GM20431 (cell line): ENCODE measurements around the gene GREM1.

Source experiments
- in situ Hi-C: fragments of 300-500 bp; cut with MseI, MboI; formaldehyde crosslinking; loops from one replicate; pipeline ENCODE4 v1.15.0; 2020; ENCODE audit warnings: low sequenced_read_pairs; ENCODE audit not compliant: unreplicated experiment

GREM1 gene

DNA sequence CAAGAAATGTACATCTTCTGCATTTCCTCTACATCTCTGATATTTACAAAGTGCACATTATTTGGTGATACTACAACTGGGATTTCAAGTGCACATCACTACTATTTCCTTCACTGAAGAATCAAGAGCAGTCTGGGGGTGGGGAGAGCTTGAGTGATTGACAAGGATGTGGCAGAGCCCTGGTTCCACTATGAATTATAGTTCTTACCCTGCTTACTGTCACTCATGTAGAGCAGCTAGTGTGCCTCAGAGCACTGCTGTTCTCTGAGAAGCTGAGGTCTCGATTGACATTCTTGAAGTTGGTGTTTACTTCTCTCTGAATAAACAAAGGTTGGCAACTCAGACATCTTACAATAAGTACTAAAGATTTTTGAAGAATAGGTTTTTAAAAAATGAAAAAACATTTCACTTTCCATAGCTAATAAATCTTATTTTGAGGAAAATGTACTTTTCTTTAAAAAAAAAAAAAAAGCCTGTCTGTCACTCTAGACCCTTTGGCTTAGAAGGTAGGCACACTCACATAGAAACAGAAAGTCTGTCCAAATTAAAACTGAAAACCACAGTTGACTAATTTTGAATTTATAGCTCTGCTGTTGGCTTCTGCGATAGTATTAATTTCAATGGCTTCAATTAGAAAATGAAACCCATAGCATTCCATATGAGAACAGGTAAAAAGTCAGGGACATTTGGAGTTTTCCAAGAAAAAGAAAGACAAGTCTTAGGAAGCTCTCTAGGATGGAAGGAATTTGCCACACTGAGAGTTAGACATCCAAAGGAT, 5.6 kb downstream of the GREM1 start:
- in situ Hi-C loops: no loop called here

DNA sequence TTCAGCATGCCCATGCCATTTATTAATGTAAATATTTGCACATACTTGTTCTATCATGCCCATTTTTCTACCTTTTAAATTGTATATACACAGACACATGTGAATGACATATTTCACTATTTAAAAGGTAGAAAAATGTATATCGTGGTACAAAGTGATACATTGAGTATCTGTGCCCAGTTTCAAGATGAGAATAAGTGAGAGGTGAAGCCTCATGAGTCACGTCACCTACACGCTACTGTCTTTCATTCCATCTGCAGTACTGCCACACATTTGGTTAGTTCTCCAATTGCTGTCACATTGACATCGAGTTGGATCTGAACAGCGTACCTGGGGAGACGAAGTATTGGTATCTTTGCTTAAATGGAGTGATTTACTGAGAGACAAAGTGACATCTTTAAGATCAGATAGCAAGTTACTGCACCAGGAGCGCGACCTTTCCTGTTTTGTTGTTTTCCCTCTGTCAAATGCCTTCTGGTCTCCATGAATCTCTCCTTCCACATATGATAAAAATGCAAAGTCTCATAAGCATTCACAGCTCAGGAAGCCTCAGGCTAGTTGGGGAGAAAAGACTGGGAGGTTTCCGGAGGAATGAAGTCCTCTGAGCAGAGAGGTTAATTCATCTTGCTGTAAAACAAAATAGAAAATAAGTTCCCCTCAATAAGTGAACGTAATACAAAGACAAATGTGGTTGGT, 12.0 kb downstream of the GREM1 start:
- in situ Hi-C loops: no loop called here

DNA sequence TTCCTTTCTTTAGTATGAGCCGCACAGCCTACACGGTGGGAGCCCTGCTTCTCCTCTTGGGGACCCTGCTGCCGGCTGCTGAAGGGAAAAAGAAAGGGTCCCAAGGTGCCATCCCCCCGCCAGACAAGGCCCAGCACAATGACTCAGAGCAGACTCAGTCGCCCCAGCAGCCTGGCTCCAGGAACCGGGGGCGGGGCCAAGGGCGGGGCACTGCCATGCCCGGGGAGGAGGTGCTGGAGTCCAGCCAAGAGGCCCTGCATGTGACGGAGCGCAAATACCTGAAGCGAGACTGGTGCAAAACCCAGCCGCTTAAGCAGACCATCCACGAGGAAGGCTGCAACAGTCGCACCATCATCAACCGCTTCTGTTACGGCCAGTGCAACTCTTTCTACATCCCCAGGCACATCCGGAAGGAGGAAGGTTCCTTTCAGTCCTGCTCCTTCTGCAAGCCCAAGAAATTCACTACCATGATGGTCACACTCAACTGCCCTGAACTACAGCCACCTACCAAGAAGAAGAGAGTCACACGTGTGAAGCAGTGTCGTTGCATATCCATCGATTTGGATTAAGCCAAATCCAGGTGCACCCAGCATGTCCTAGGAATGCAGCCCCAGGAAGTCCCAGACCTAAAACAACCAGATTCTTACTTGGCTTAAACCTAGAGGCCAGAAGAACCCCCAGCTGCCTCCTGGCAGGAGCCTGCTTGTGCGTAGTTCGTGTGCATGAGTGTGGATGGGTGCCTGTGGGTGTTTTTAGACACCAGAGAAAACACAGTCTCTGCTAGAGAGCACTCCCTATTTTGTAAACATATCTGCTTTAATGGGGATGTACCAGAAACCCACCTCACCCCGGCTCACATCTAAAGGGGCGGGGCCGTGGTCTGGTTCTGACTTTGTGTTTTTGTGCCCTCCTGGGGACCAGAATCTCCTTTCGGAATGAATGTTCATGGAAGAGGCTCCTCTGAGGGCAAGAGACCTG, 13.2 kb downstream of the GREM1 start:
- in situ Hi-C loops: no loop called here

DNA sequence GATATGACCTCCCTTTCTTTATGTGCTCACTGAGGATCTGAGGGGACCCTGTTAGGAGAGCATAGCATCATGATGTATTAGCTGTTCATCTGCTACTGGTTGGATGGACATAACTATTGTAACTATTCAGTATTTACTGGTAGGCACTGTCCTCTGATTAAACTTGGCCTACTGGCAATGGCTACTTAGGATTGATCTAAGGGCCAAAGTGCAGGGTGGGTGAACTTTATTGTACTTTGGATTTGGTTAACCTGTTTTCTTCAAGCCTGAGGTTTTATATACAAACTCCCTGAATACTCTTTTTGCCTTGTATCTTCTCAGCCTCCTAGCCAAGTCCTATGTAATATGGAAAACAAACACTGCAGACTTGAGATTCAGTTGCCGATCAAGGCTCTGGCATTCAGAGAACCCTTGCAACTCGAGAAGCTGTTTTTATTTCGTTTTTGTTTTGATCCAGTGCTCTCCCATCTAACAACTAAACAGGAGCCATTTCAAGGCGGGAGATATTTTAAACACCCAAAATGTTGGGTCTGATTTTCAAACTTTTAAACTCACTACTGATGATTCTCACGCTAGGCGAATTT, 14.9 kb downstream of the GREM1 start:
- in situ Hi-C loops: no loop called here

DNA sequence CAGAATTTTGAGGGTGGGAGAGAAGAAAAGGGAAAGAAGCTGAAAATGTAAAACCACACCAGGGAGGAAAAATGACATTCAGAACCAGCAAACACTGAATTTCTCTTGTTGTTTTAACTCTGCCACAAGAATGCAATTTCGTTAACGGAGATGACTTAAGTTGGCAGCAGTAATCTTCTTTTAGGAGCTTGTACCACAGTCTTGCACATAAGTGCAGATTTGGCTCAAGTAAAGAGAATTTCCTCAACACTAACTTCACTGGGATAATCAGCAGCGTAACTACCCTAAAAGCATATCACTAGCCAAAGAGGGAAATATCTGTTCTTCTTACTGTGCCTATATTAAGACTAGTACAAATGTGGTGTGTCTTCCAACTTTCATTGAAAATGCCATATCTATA, 15.5 kb downstream of the GREM1 start:
- in situ Hi-C loops: no loop called here

DNA sequence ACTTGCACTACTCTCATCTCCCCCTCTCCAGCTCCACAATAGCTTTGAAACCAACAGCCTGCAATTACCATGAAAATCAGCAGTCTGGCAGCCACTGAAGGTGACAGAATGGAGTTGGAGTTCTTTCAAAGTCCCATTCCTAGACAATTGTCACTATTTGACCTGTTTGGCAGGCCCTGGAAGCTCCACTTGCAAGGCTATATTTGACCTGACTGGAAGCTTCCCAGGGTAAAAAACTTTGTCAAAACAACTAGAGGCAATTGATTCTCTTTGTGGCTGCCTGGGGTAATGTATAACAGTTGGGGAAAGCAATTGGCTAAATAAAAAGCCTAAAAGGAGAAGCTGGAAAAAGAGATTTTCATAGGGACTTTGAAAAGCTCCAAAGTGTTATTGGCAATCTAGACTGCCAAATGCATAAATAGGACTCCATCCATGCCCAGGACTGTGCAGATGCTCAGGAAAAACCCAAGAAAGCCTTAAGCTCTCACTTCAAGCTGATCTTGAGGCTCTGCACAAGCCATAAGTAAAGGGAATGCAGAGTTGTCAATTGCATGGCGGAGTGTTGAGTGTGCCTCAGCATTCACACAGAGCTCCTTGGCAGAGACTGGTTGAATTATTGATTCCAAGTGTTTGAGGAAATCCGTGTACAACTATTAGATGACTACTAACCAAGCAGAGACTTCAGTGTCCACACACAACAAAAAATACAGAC, 18.3 kb downstream of the GREM1 start:
- in situ Hi-C loops: no loop called here

DNA sequence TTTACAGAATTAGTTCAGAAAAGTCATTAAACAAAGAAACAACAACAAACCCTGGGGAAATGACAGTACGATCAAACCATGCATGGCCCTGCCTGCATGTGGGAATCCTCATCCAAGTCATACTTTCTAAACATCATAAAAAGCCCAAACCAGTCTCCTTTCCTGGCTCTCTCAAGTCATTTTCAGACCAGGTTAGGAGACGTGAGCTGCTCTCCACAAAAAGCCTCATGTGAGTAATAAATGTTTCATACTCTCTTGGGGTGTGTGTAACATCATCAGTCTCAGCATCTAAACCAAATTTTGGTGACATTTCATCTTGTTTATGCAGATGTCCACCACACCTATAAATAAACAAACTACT, 18.9 kb downstream of the GREM1 start:
- in situ Hi-C loops: no loop called here

DNA sequence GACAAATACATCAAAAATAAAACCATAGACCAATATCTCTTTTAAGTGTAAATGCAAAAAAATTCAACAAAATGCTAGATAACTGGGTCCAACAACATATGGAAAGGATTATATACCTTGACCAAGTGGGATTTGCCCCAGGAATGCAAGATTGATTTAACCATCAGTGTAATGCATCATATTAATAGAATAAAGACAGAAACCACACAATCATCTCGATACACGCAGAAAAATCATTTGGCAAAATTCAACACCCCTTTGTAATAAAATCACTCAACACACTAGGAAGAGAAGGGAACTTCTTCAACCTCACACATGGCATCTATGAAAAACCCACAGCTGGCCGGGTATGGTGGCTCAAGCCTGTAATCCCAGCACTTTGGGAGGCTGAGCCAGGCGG, 19.5 kb downstream of the GREM1 start:
- in situ Hi-C loops: no loop called here

DNA sequence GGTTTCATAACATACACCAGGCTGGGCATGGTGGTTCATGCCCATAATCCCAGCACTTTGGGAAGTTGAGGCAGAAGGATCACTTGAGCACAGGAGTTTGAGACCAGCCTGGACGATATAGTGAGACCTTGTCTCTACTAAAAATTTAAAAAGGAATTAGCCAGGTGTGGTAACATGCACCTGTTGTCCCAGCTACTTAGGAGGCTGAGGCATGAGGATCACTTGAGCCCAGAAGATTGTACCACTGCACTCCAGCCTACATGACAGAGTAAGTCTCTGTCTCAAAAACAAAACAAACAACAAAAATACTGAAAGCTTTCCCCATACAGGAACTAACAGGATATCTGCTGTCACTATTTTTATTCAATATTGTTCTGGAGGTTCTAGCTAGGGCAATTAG, 20.9 kb downstream of the GREM1 start:
- in situ Hi-C loops: no loop called here

DNA sequence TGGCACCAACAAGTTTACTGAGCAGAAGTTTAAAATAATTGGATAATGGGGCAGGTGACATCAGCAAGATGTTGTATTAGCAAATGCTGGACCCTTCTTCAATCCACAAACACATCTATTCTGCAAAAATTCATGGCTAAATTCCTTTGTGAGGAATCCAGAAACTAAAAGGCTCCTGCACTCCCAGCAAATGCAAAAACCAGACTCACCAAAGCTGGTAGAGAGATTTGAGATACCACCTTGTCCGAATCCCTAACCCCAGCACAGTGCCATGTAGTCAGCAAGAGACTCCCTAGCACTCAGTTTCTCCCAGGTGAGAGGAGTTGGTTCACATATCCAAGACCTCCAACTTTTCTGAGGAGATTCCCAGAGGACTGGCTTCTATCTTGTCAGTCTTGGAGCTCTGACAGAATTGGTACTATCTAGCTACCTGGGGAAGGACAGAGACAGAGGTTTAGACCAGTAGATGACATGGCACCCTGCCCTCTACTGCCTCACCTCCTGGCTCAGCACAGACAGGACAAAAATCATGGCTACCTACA, 21.8 kb downstream of the GREM1 start:
- in situ Hi-C loops: no loop called here

DNA sequence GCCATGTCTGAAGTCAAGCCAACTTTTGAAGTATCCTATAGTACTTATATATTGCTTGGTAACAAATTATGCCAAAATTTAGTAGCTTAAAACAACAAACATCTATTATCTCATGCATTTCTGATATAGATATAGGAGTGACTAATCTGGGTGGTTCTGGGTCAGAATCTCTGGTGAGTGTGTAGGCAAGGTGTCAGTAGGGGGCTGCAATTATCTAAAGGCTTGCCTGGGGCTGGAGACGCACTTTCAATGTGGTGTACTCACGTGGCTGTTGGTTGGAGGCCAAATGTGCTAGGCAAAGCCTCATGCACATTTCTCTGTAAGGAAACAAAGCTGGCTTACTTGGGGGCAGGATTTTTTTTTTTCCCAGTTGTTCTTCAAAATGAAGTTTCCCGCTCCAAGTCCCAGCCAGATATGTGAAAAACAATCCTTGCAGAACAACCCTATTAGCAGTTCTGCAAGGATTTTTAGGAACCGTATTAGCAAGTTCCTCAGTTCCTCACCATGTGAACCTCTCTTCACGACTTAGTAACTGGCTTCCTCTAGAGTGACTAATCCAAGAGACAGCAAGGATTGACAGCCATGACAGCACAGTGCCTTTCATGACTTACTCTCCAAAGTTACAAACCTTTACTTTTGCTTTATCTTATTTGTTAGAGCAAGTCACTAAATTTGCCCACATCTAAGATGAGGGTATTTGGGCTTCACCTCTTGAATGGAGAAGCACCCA, 25.8 kb downstream of the GREM1 start:
- in situ Hi-C loops: no loop called here

DNA sequence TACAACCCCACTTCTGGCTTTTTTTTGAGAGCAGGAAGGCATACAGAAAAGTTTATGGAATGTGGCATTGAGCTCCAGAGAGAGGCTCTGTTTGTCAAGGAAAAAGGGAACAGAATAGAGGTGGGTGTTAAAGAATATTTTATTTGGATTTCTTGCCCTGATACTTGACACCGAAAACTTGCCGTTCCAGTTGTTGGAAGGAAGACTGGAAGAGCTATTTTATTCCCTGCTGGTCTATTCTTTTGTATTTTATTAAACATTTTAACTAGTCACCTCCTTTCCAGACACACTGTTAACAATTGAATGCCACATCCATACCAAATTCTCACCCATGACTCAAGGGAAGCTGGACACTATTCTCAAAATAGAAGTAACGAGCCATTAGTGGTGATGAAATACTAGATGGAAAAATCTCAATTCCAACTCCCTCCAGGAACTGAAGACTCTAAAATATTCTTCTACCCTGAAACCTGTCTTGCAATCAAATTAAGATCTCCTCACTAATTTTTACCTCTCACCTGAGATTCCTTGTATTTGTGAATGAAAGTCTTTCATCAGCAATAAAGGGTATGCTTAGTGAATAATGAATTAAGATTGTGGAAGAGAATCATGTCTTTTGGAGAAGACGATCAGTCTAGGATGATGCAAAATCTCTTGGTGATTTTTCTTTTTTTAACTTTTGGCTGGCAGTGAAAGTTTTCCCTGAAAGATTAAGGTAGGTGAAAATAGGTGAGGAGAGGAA, 28.5 kb downstream of the GREM1 start:
- in situ Hi-C loops: no loop called here

DNA sequence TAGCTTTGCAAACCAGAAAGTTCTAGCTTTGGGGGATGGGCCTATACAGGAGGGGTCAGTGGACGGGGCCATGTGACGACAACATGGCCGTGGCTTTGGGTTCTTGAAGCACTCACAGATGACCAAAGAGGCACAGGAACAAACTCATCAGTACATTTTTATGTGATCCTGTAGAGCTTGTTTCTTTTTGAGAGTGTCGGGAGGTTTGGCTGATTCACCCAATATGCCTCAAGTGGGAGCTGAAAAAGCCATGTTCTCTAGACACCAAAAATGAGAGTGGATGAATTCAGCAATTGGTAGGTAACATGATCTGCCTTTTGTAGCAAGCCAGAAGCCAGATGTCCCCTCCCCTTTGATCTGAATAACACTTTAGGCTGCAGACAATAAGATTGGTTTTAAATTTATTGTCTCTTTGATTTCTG, 30.1 kb downstream of the GREM1 start:
- in situ Hi-C loops: no loop called here

DNA sequence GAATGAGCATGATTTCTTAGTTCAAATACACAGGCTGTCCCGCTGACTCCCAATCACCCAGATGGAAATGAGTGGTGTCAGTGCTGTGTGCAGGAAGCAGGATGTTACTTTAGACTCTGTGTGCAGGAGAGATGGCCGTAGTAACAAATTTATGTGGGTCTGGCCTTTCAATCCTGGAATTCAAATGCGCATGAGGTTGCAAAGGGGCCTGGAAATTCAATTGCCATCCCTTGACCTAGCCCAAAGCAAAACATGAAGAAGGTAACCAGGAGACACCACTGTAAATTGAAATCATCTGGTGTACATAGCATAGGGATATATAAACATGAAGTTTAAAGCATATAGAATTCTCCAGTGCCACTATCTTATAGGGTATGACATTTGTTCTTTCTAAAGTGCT, 33.2 kb downstream of the GREM1 start:
- in situ Hi-C loops: no loop called here

DNA sequence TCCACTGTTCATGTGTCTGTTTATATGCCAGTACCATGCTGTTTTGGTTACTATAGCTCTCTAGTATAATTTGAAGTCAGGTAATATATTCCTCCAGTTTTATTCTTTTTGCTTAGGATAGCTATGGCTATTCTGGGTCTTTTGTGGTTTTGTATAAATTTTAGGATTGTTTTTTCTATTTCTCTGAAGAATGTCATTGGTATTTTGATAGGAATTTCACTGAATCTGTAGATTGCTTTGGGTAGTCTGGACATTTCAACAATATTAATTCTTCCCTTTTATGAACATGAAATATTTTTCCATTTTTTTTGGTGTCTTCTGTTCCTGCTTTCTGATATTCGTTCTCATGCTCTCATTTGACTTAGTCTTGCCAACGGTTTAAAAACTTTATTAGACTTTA, 39.6 kb downstream of the GREM1 start:
- in situ Hi-C loops: no loop called here

DNA sequence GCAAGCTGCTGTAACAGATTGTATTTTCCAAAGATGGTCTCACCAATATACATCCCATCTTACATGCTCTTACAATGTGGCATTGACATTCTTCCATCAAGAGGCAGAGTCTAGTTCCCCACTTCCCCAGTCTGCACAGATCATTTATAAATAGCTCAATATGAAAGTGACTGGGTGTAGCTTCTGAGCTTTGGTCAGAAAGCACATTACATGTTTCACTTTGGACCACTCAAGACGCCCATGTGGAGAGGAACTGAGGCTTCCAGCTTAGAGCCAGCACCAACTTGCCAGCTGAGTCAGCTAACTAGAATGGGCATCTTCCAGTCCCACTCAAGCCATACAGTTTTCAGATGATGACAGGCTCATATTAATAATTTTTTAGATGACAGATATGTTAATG, 45.5 kb downstream of the GREM1 start:
- in situ Hi-C loops: no loop called here

DNA sequence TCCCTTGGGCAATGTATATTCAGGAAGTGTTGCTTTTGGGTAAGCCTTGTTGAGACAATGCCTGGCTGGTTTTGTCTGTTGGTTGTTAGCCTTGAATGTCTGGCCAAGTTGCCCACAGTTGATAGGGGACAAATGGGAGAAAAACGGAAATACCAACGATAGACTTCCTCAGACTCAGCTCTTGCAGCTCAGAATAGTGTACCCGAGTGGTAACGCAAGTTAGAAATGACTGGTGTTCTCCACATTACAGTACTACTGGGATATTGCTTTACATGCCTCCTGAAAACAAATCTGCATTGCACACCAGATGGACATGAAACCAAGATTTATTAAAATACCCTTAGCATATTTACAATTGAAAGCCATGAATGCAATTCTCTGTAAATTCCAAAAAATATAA, 47.4 kb downstream of the GREM1 start:
- in situ Hi-C loops: no loop called here

DNA sequence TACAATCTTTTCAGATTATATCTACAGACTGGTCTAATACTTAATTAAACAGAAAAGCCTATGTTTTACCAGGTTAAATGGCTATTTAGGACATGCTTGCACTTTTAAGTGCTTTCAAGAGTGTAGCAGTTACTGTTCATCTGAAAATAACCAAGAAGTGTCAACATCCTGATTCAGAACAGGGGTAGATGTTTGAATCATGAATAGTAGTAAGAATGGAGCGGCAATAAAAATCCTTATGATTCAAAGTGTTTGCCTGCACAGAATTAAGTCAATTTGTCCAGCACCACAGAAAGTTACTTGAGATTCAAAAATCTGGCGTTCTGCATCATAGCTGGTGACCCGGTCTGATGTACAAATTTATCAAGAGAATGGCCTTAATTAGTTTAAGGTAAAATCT, 48.3 kb downstream of the GREM1 start:
- in situ Hi-C loops: no loop called here
